ENCODE data around the gene TTC17. TPM values are rescaled to one million over a fixed set of nuclear protein-coding genes. Genes with fewer than 3 reads are reported as not detected.

TTC17 gene
- total RNA-seq, 1 donor from 2014 or later: 56.7 TPM

DNA sequence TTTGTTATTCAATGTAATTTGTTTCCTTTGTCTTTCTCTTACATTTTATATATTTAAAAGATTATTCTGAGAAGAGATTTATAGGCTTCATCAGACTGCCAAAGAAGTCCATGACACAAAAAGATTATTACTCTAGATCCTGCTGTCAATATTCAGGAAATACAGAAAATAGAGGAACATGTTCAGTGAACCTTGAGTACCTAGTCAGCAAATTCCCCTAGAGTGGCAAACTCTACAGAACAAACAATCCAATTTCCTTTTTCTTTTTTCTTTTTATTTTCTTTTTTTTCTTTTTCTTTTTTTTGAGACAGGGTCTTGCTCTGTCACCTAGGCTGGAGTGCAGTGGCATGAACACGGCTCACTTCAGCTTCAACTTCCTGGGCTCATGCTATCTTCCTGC, 23.9 kb downstream of the TTC17 start:
- Histone ChIP-seq H3K4me3 (ENCODE audit: insufficient read depth, low read depth, low read length) (no peak overlapping the region), H3K9me3 (ENCODE audit: insufficient read depth, low read depth, low read length) (no peaks in the 10 kb centered on the region), H3K27ac (ENCODE audit: low read depth, low read length) (no peak overlapping the region), H4K20me1 (ENCODE audit: insufficient read depth, low read length) (peaks cover 9% of the 10 kb centered on the region), H3K79me2 (ENCODE audit: insufficient read depth, low read length) (peaks cover 16% of the 10 kb centered on the region), H3K27me3 (ENCODE audit: insufficient read depth, low read length) (no peaks in the 10 kb centered on the region), H2AFZ (ENCODE audit: low read depth, low read length) (no peak overlapping the region), H3K4me1 (ENCODE audit: insufficient read depth, low read length) (no peaks in the 10 kb centered on the region), H3K9ac (ENCODE audit: low read length) (no peak overlapping the region), H3K36me3 (ENCODE audit: insufficient read depth, low read length) (no peaks in the 10 kb centered on the region), H3K4me2 (ENCODE audit: low read length) (no peak overlapping the region)
- Mint-ChIP-seq H3K4me3 (ENCODE audit: unreplicated experiment) (no peak overlapping the region), H3K27ac (ENCODE audit: unreplicated experiment) (no peak overlapping the region), H3K4me1 (ENCODE audit: low read depth, unreplicated experiment) (no peaks in the 10 kb centered on the region), H3K27me3 (ENCODE audit: low read depth, unreplicated experiment) (no peaks in the 10 kb centered on the region), H3K36me3 (ENCODE audit: low read depth, unreplicated experiment) (no peaks in the 10 kb centered on the region), H3K9me3 (ENCODE audit: unreplicated experiment) (no peaks in the 10 kb centered on the region)
- FAIRE-seq: no peak
- no peak for TF ChIP-seq EZH2 (IDR thresholded peaks at IDR 0.05; ENCODE audit: insufficient read depth, low read length)
- TF ChIP-seq, protein P1, sequence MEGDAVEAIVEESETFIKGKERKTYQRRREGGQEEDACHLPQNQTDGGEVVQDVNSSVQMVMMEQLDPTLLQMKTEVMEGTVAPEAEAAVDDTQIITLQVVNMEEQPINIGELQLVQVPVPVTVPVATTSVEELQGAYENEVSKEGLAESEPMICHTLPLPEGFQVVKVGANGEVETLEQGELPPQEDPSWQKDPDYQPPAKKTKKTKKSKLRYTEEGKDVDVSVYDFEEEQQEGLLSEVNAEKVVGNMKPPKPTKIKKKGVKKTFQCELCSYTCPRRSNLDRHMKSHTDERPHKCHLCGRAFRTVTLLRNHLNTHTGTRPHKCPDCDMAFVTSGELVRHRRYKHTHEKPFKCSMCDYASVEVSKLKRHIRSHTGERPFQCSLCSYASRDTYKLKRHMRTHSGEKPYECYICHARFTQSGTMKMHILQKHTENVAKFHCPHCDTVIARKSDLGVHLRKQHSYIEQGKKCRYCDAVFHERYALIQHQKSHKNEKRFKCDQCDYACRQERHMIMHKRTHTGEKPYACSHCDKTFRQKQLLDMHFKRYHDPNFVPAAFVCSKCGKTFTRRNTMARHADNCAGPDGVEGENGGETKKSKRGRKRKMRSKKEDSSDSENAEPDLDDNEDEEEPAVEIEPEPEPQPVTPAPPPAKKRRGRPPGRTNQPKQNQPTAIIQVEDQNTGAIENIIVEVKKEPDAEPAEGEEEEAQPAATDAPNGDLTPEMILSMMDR (IDR thresholded peaks at IDR 0.05; ENCODE audit: insufficient read depth, low read depth, low read length): no peak
- DNase-seq (ENCODE audit: low read depth): no peak

DNA sequence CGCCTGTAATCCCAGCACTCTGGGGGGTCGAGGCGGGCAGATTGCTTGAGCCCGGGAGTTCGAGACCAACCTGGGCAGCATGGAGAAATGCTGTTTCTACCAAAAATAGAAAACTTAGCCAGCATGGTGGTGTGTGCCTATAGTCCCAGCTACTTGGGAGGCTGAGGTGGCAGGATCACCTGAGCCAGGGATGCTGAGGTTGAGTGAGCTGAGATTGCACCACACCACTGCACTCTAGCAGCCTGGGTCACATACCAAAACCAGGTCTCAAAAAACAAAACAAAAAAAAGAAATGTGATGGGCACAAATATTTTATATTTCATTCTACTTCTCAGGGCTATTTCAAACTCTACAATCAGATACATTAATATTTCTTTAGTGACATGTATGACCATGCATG, 25.7 kb downstream of the TTC17 start:
- DNase-seq (ENCODE audit: low read depth) (no peak), FAIRE-seq (no peak)
- H3K36me3 Mint-ChIP-seq (ENCODE audit: low read depth, unreplicated experiment): no peaks in the 10 kb centered on the region
- Histone ChIP-seq H3K36me3 (ENCODE audit: insufficient read depth, low read length) (no peaks in the 10 kb centered on the region), H4K20me1 (ENCODE audit: insufficient read depth, low read length) (peaks cover 5% of the 10 kb centered on the region), H3K27me3 (ENCODE audit: insufficient read depth, low read length) (no peaks in the 10 kb centered on the region), H3K4me2 (ENCODE audit: low read length) (no peak overlapping the region), H3K4me3 (ENCODE audit: insufficient read depth, low read depth, low read length) (no peak overlapping the region), H3K9ac (ENCODE audit: low read length) (no peak overlapping the region), H3K79me2 (ENCODE audit: insufficient read depth, low read length) (peaks cover under 1% of the 10 kb centered on the region), H3K9me3 (ENCODE audit: insufficient read depth, low read depth, low read length) (no peaks in the 10 kb centered on the region), H2AFZ (ENCODE audit: low read depth, low read length) (no peak overlapping the region), H3K27ac (ENCODE audit: low read depth, low read length) (no peak overlapping the region), H3K4me1 (ENCODE audit: insufficient read depth, low read length) (no peaks in the 10 kb centered on the region)
- no peaks in the 10 kb centered on the region for H3K4me1 Mint-ChIP-seq (ENCODE audit: low read depth, unreplicated experiment)
- no peak overlapping the region for H3K4me3 Mint-ChIP-seq (ENCODE audit: unreplicated experiment)
- H3K27ac Mint-ChIP-seq (ENCODE audit: unreplicated experiment): no peak overlapping the region
- no peaks in the 10 kb centered on the region for H3K9me3 Mint-ChIP-seq (ENCODE audit: unreplicated experiment)
- TF ChIP-seq, protein P1 (IDR thresholded peaks at IDR 0.05; ENCODE audit: insufficient read depth, low read depth, low read length): no peak
- TF ChIP-seq EZH2 (IDR thresholded peaks at IDR 0.05; ENCODE audit: insufficient read depth, low read length): no peak
- no peaks in the 10 kb centered on the region for H3K27me3 Mint-ChIP-seq (ENCODE audit: low read depth, unreplicated experiment)

DNA sequence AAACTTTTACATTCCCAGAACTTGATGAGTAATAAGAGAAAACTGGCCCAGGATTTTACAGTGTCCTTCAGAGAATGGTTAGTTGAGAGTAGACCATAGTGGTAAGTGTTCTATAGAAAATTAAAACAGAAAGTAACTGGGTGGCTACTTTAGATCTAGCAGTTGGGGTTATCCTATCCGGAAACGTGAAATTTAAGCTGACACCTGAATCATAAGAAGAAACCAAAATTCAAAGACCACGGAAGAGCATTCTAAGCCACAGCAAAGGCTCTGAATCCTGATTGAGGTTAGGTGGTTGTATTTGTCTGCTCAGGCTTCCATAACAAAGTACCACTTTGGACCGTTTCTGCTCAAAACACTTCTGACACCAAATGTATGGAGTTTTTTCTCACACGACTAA, 34.0 kb downstream of the TTC17 start:
- no peak for DNase-seq (ENCODE audit: low read depth)
- Histone ChIP-seq H3K4me1 (ENCODE audit: insufficient read depth, low read length) (no peaks in the 10 kb centered on the region), H3K36me3 (ENCODE audit: insufficient read depth, low read length) (peaks cover 28% of the 10 kb centered on the region), H3K4me3 (ENCODE audit: insufficient read depth, low read depth, low read length) (no peak overlapping the region), H3K27me3 (ENCODE audit: insufficient read depth, low read length) (no peaks in the 10 kb centered on the region), H3K9me3 (ENCODE audit: insufficient read depth, low read depth, low read length) (no peaks in the 10 kb centered on the region), H3K4me2 (ENCODE audit: low read length) (no peak overlapping the region), H3K27ac (ENCODE audit: low read depth, low read length) (no peak overlapping the region), H4K20me1 (ENCODE audit: insufficient read depth, low read length) (no peaks in the 10 kb centered on the region), H3K79me2 (ENCODE audit: insufficient read depth, low read length) (no peaks in the 10 kb centered on the region), H2AFZ (ENCODE audit: low read depth, low read length) (no peak overlapping the region), H3K9ac (ENCODE audit: low read length) (no peak overlapping the region)
- FAIRE-seq: no peak
- Mint-ChIP-seq H3K4me1 (ENCODE audit: low read depth, unreplicated experiment) (no peaks in the 10 kb centered on the region), H3K27ac (ENCODE audit: unreplicated experiment) (peak overlapping the region; percentile 51), H3K9me3 (ENCODE audit: unreplicated experiment) (no peaks in the 10 kb centered on the region), H3K27me3 (ENCODE audit: low read depth, unreplicated experiment) (no peaks in the 10 kb centered on the region), H3K36me3 (ENCODE audit: low read depth, unreplicated experiment) (peaks cover 21% of the 10 kb centered on the region), H3K4me3 (ENCODE audit: unreplicated experiment) (no peak overlapping the region)
- no peak for TF ChIP-seq EZH2 (IDR thresholded peaks at IDR 0.05; ENCODE audit: insufficient read depth, low read length)
- TF ChIP-seq, protein P1 (IDR thresholded peaks at IDR 0.05; ENCODE audit: insufficient read depth, low read depth, low read length): no peak

All from astrocyte (in vitro differentiated cells and primary cell).